Nephron (organoid): ENCODE results near the gene ATG2A.
A peak's percentile ranks its signal among the peaks of the same experiment; 100 is the strongest.

ENCODE experiments used
- H3K27ac Mint-ChIP-seq, 3 experiments: 2 replicates each; pipeline ENCODE4 v1.8.0; 2020; ENCODE audit warnings: mixed read lengths in 3 of 3, mild to moderate bottlenecking in 2 of 3, moderate library complexity in 1 of 3
- H3K27me3 Mint-ChIP-seq: 2 replicates; pipeline ENCODE4 v1.8.0; 2021; ENCODE audit warnings: low read depth, mild to moderate bottlenecking, moderate library complexity, mixed read lengths
- H3K36me3 Mint-ChIP-seq: 2 replicates; pipeline ENCODE4 v1.8.0; 2020; ENCODE audit warnings: low read depth, mixed read lengths
- H3K4me1 Mint-ChIP-seq: 2 replicates; pipeline ENCODE4 v1.8.0; 2020; ENCODE audit warnings: mixed read lengths
- H3K4me3 Mint-ChIP-seq, 3 experiments: 2 replicates each; pipeline ENCODE4 v1.8.0; 2020; ENCODE audit warnings: mild to moderate bottlenecking in 3 of 3, mixed read lengths in 3 of 3, moderate library complexity in 2 of 3
- H3K9me3 Mint-ChIP-seq: 2 replicates; pipeline ENCODE4 v1.8.0; 2020; ENCODE audit warnings: mixed read lengths
- CTCF ChIP-seq, 3 experiments: fragments of 200-600 bp; sonication (generic); IDR thresholded peaks; one replicate each; pipeline ENCODE4 v1.5.0; 2021; ENCODE audit warnings: antibody characterized with exemption in 3 of 3; ENCODE audit not compliant: unreplicated experiment in 3 of 3

The ATG2A gene

GRCh38 chr11:64894812-64895452 lies 22.1 kb downstream of the ATG2A start:
- Mint-ChIP-seq H3K27me3 (no peaks in the 10 kb centered on the region), H3K4me1 (no peaks in the 10 kb centered on the region), H3K9me3 (no peaks in the 10 kb centered on the region), H3K27ac (no peak overlapping the region), H3K4me3 (no peak overlapping the region), H3K36me3 (peaks cover 11% of the 10 kb centered on the region)
- no peak for TF ChIP-seq CTCF (IDR thresholded peaks at IDR 0.05; ENCODE audit: unreplicated experiment in 3 of 3)

GRCh38 chr11:64894070-64894811 lies 22.8 kb downstream of the ATG2A start:
- peak; percentile 74 to 82 (median 79) for TF ChIP-seq CTCF (IDR thresholded peaks at IDR 0.05; ENCODE audit: unreplicated experiment in 3 of 3)
- no peaks in the 10 kb centered on the region for H3K27me3 Mint-ChIP-seq
- no peak overlapping the region for H3K4me3 Mint-ChIP-seq
- H3K9me3 Mint-ChIP-seq, result no peaks in the 10 kb centered on the region
- H3K27ac Mint-ChIP-seq, result peak overlapping the region in 1 of 3 experiments; percentile 57
- H3K4me1 Mint-ChIP-seq, result no peaks in the 10 kb centered on the region
- H3K36me3 Mint-ChIP-seq, result peaks cover 6% of the 10 kb centered on the region

- TF ChIP-seq CTCF (IDR thresholded peaks at IDR 0.05; ENCODE audit: unreplicated experiment in 3 of 3), result no peak
- no peaks in the 10 kb centered on the region for H3K9me3 Mint-ChIP-seq
- peaks cover 2% of the 10 kb centered on the region for H3K36me3 Mint-ChIP-seq
- no peak overlapping the region for H3K27ac Mint-ChIP-seq
- H3K4me3 Mint-ChIP-seq, result no peak overlapping the region
- H3K4me1 Mint-ChIP-seq, result no peaks in the 10 kb centered on the region
- no peaks in the 10 kb centered on the region for H3K27me3 Mint-ChIP-seq
These were observed 23.6 kb downstream of the ATG2A start for GRCh38 chr11:64893194-64894069.

GRCh38 chr11:64892838-64893193 lies 24.2 kb downstream of the ATG2A start:
- H3K9me3 Mint-ChIP-seq, result no peaks in the 10 kb centered on the region
- no peak overlapping the region for H3K27ac Mint-ChIP-seq
- no peaks in the 10 kb centered on the region for H3K36me3 Mint-ChIP-seq
- no peak overlapping the region for H3K4me3 Mint-ChIP-seq
- H3K4me1 Mint-ChIP-seq, result peaks cover 4% of the 10 kb centered on the region
- H3K27me3 Mint-ChIP-seq, result no peaks in the 10 kb centered on the region
- no peak for TF ChIP-seq CTCF (IDR thresholded peaks at IDR 0.05; ENCODE audit: unreplicated experiment in 3 of 3)

DNA sequence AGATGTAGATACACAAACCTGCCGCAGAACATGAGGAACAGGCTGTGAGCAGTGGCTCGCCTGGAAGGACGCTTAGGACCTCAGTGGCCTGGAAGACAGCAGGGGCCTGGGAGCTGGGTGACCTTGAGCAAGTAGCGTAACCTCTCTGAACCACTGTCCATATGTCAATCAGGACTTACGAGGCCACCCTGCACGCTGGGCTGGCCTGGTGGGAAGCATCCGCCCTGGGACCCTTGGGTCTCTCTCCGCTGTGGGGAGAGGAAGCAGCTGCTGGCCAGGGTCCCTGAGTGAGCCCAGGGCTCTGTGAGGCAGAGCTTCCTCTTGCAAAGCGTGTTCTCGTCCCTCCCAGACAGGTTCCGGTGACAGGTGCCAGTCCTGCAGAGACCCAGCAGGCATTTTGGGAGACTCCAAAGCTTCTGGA lies 24.6 kb downstream of the ATG2A start:
- no peaks in the 10 kb centered on the region for H3K36me3 Mint-ChIP-seq

More for the DNA sequence above, 24.6 kb downstream of the ATG2A start:
- no peaks in the 10 kb centered on the region for H3K9me3 Mint-ChIP-seq
- peaks cover 6% of the 10 kb centered on the region for H3K4me1 Mint-ChIP-seq
- peak overlapping the region in 2 of 3 experiments; percentile 27 to 84 for H3K27ac Mint-ChIP-seq
- peak overlapping the region in 1 of 3 experiments; percentile 48 for H3K4me3 Mint-ChIP-seq
- TF ChIP-seq CTCF (IDR thresholded peaks at IDR 0.05; ENCODE audit: unreplicated experiment in 3 of 3), result no peak
- no peaks in the 10 kb centered on the region for H3K27me3 Mint-ChIP-seq
